K562 (cell line): ENCODE results near the gene HAUS5. TPM values are rescaled to one million over a fixed set of nuclear protein-coding genes. Genes with fewer than 3 reads are reported as not detected.

Source experiments
- BMI1 ChIP-seq: fragments of 150-350 bp; IDR thresholded peaks from 2 replicates; pipeline ENCODE4 v1.6.1; 2014; ENCODE audit warnings: low read length
- E2F5 ChIP-seq: sonication (generic); formaldehyde crosslinking; IDR thresholded peaks from 2 replicates; pipeline ENCODE4 v1.8.0; 2022; ENCODE audit warnings: mild to moderate bottlenecking, missing genetic modification reagents
- GTF2E2 ChIP-seq: fragments of 200-800 bp; sonication (Bioruptor generic); IDR thresholded peaks from 2 replicates; pipeline ENCODE4 v1.6.1; 2016; ENCODE audit warnings: missing genetic modification characterization, missing compliant biosample characterization
- NCOR1 ChIP-seq: fragments of 450-650 bp; IDR thresholded peaks from 2 replicates; pipeline ENCODE4 v1.6.1; 2016; ENCODE audit warnings: mild to moderate bottlenecking, moderate library complexity
- RBM15 ChIP-seq: fragments of 200-400 bp; formaldehyde crosslinking; IDR thresholded peaks from 2 replicates; pipeline ENCODE4 v1.6.1; 2018; ENCODE audit warnings: mild to moderate bottlenecking, low read length, moderate library complexity; ENCODE audit not compliant: insufficient read depth
- SMARCC2 ChIP-seq: fragments of 450-650 bp; IDR thresholded peaks from 2 replicates; pipeline ENCODE4 v1.6.1; 2017; ENCODE audit warnings: antibody characterized with exemption, moderate library complexity, mild to moderate bottlenecking, low read depth
- TAF7 ChIP-seq: fragments of 450-650 bp; IDR thresholded peaks from 2 replicates; pipeline ENCODE4 v1.6.1; 2016; ENCODE audit warnings: missing genetic modification characterization, missing compliant biosample characterization
- ZBTB12 ChIP-seq: fragments of 250-450 bp; sonication (Bioruptor Pico); IDR thresholded peaks from 2 replicates; pipeline ENCODE4 v1.4.0; 2020
- ZKSCAN8 ChIP-seq: fragments of 200-800 bp; sonication (Bioruptor generic); IDR thresholded peaks from 2 replicates; pipeline ENCODE4 v1.6.1; 2016; ENCODE audit warnings: missing genetic modification characterization, missing compliant biosample characterization
- ZNF140 ChIP-seq: fragments of 250-450 bp; sonication (Bioruptor Pico); IDR thresholded peaks from 2 replicates; pipeline ENCODE4 v1.8.0; 2021; ENCODE audit warnings: moderate library complexity, mild to moderate bottlenecking, inconsistent platforms
- ZNF253 ChIP-seq: fragments of 250-450 bp; sonication (Bioruptor Pico); conservative IDR thresholded peaks from 2 replicates; pipeline ENCODE4 v1.6.1; 2021; ENCODE audit warnings: mild to moderate bottlenecking
- ZNF407 ChIP-seq: fragments of 450-650 bp; IDR thresholded peaks from 2 replicates; pipeline ENCODE4 v1.6.1; 2016; ENCODE audit warnings: low read depth
- ZNF449 ChIP-seq: fragments of 250-450 bp; sonication (Bioruptor Pico); IDR thresholded peaks from 2 replicates; pipeline ENCODE4 v1.8.0; 2022; ENCODE audit warnings: moderate library complexity, mild to moderate bottlenecking, inconsistent platforms
- polyA plus RNA-seq, 8 experiments: library from polyadenylated mRNA; depleted of rRNA in 4 of 8; stranded (reverse) in 5 of 8; unstranded in 3 of 8; fragments of >200 nt; fragmentation: Nextera tagmentation in 2 of 8; fragmentation: Illumina TruSeq in 1 of 8; extraction: Ambion mirVana in 2 of 8; extraction: Trizol in 1 of 8; gene quantifications; 2 replicates each; pipeline versions ENCODE4 v1.2.1 to v1.2.3, GENCODE V29; 2011 to 2014; ENCODE audit warnings: inconsistent platforms in 1 of 8, missing spikeins in 1 of 8
- total RNA-seq, 7 experiments: library from RNA; depleted of rRNA in 6 of 7; stranded (reverse); fragments of >200 nt in 6 of 7; fragmentation: Illumina TruSeq in 2 of 7; extraction: Trizol in 2 of 7; gene quantifications; 2 replicates each; pipeline versions ENCODE4 v1.2.1 to v1.2.3, GENCODE V29; 2011 to 2021; ENCODE audit warnings: low replicate concordance in 1 of 7

Gene HAUS5
- total and polyA plus RNA-seq, 9 of the 15 experiments (the other 6 are each of a cell fraction or from before 2014, with no cell fraction given) = 3.5 to 41.3 (median 14.2) TPM

- TF ChIP-seq NCOR1 = no peak
- TF ChIP-seq ZNF140 (CRISPR knock-in tag) = no peak
- TF ChIP-seq ZNF449 (CRISPR knock-in tag) = no peak
- TF ChIP-seq ZNF253 (CRISPR knock-in tag) = no peak
- TF ChIP-seq E2F5 = no peak
- no peak for TF ChIP-seq SMARCC2
- TF ChIP-seq BMI1 = no peak
- TF ChIP-seq RBM15 = no peak
- TF ChIP-seq TAF7 (tag) = peak; percentile 67; the same call in 1 of the 2 replicates
- TF ChIP-seq ZNF407 = no peak
- 0 out of 2 replicates have a peak, but pooled peaks have one; percentile 76 for TF ChIP-seq GTF2E2 (tag)
- no peak for TF ChIP-seq ZBTB12 (CRISPR knock-in tag)
- no peak for TF ChIP-seq ZKSCAN8 (CRISPR knock-in tag)
Measured at GRCh38 chr19:35648017-35648961, 35.8 kb downstream of the HAUS5 start, which contains the start of gene COX6B1 (continued).
